GM12878 (cell line): ENCODE measurements around the gene ATXN1. TPM values are rescaled to one million over a fixed set of nuclear protein-coding genes. Genes with fewer than 3 reads are reported as not detected.
A peak's percentile ranks its signal among the peaks of the same experiment; 100 is the strongest.

Source experiments
- BCL11A ChIP-seq: IDR thresholded peaks from 2 replicates; pipeline ENCODE4 v1.6.1; 2011; ENCODE audit warnings: low read depth, low read length
- CBFB ChIP-seq: IDR thresholded peaks from 2 replicates; pipeline ENCODE4 v1.6.1; 2016; ENCODE audit warnings: antibody characterized with exemption, low read depth
- CHD1 ChIP-seq: IDR thresholded peaks from 2 replicates; pipeline ENCODE4 v1.6.1; 2012; ENCODE audit warnings: low read depth, low read length, improper control_type of control experiment
- DPF2 ChIP-seq: fragments of 450-650 bp; IDR thresholded peaks from 2 replicates; pipeline ENCODE4 v1.6.1; 2017; ENCODE audit warnings: mild to moderate bottlenecking
- ESRRA ChIP-seq: IDR thresholded peaks from 2 replicates; pipeline ENCODE4 v1.6.1; 2012; ENCODE audit warnings: mild to moderate bottlenecking, low read length, improper control_type of control experiment
- ETV6 ChIP-seq, 2 experiments: fragments of 450-650 bp in 1 of 2; IDR thresholded peaks in 1 of 2; conservative IDR thresholded peaks in 1 of 2; 2 replicates each; pipeline ENCODE4 v1.6.1; 2014; ENCODE audit warnings: antibody characterized with exemption in 1 of 2, borderline replicate concordance in 1 of 2, low read depth in 1 of 2, mild to moderate bottlenecking in 1 of 2, moderate library complexity in 1 of 2
- HSF1 ChIP-seq: fragments of 150-350 bp; IDR thresholded peaks from 2 replicates; pipeline ENCODE4 v1.6.1; 2014; ENCODE audit warnings: mild to moderate bottlenecking, low read depth, low read length
- NFXL1 ChIP-seq: fragments of 450-650 bp; IDR thresholded peaks from 2 replicates; pipeline ENCODE4 v1.6.1; 2017; ENCODE audit warnings: antibody characterized with exemption, mild to moderate bottlenecking, borderline replicate concordance
- PKNOX1 ChIP-seq: fragments of 450-650 bp; IDR thresholded peaks from 2 replicates; pipeline ENCODE4 v1.6.1; 2016; ENCODE audit warnings: mild to moderate bottlenecking
- POLR2A ChIP-seq: IDR thresholded peaks from 2 replicates; pipeline ENCODE4 v1.6.1; 2011; ENCODE audit warnings: low read depth, mild to moderate bottlenecking, low read length
- POU2F2 ChIP-seq: IDR thresholded peaks from 3 replicates; pipeline ENCODE4 v1.6.1; 2011; ENCODE audit warnings: low read depth, mild to moderate bottlenecking, low read length, borderline replicate concordance
- RELA ChIP-seq: fragments of 450-650 bp; IDR thresholded peaks from 2 replicates; pipeline ENCODE4 v1.8.0; 2014; ENCODE audit warnings: borderline replicate concordance; ENCODE audit not compliant: partially characterized antibody
- STAT3 ChIP-seq: IDR thresholded peaks from 2 replicates; pipeline ENCODE4 v1.6.1; 2011; ENCODE audit warnings: low read depth, low read length, improper control_type of control experiment
- SUZ12 ChIP-seq: fragments of 200-600 bp; sonication (generic); IDR thresholded peaks from one replicate; pipeline ENCODE4 v1.6.1; 2018; ENCODE audit warnings: antibody characterized with exemption, mild to moderate bottlenecking; ENCODE audit not compliant: unreplicated experiment
- TCF3 ChIP-seq: IDR thresholded peaks from 2 replicates; pipeline ENCODE4 v1.6.1; 2012; ENCODE audit warnings: low read depth, mild to moderate bottlenecking, low read length, borderline replicate concordance; ENCODE audit not compliant: insufficient read depth
- TCF7 ChIP-seq: IDR thresholded peaks from 2 replicates; pipeline ENCODE4 v1.6.1; 2014; ENCODE audit warnings: antibody characterized with exemption, borderline replicate concordance
- YY1 ChIP-seq: IDR thresholded peaks from 2 replicates; pipeline ENCODE4 v1.6.1; 2011; ENCODE audit warnings: low read depth, mild to moderate bottlenecking, low read length
- ZBED1 ChIP-seq: IDR thresholded peaks from 2 replicates; pipeline ENCODE4 v1.6.1; 2016; ENCODE audit warnings: borderline replicate concordance
- ZBTB11 ChIP-seq: fragments of 450-650 bp; formaldehyde crosslinking; IDR thresholded peaks from 2 replicates; pipeline ENCODE4 v1.5.0; 2022; ENCODE audit warnings: mild to moderate bottlenecking, missing genetic modification characterization
- ZNF384 ChIP-seq: IDR thresholded peaks from 2 replicates; pipeline ENCODE4 v1.6.1; 2012; ENCODE audit warnings: low read depth, mild to moderate bottlenecking, low read length, improper control_type of control experiment, borderline replicate concordance
- polyA plus RNA-seq, 11 experiments: library from polyadenylated mRNA; depleted of rRNA in 4 of 11; unstranded in 6 of 11; stranded (reverse) in 5 of 11; fragments of >200 nt; fragmentation: Nextera tagmentation in 4 of 11; fragmentation: Illumina TruSeq in 1 of 11; extraction: Ambion mirVana in 4 of 11; extraction: Trizol in 1 of 11; gene quantifications; 1 replicate in 1 of 11; 2 replicates in 10 of 11; pipeline versions ENCODE4 v1.2.1 to v1.2.3, GENCODE V29; 2011 to 2016; ENCODE audit warnings: inconsistent platforms in 2 of 11, missing spikeins in 2 of 11, low read depth in 1 of 11
- total RNA-seq, 4 experiments: library from RNA; depleted of rRNA in 3 of 4; stranded (reverse); fragments of >200 nt in 3 of 4; fragmentation: Illumina TruSeq in 1 of 4; extraction: Trizol in 1 of 4; gene quantifications; 2 replicates each; pipeline versions ENCODE4 v1.2.1 to v1.2.3, GENCODE V29; 2013 to 2021
- TF ChIP-seq, protein P1 (sequence below): IDR thresholded peaks from 2 replicates; pipeline ENCODE4 v1.6.1; 2011; ENCODE audit warnings: low read depth, mild to moderate bottlenecking, low read length, moderate library complexity, borderline replicate concordance; ENCODE audit errors: extremely low read depth
- TF ChIP-seq, protein P2 (sequence below): fragments of 450-650 bp; conservative IDR thresholded peaks from 2 replicates; pipeline ENCODE4 v1.6.1; 2017; ENCODE audit warnings: mild to moderate bottlenecking, moderate library complexity

ATXN1 gene
- total and polyA plus RNA-seq, 10 of the 15 experiments (the other 5 are each of a cell fraction or from before 2014, with no cell fraction given) = 12.2 to 51.2 (median 20.5) TPM

DNA sequence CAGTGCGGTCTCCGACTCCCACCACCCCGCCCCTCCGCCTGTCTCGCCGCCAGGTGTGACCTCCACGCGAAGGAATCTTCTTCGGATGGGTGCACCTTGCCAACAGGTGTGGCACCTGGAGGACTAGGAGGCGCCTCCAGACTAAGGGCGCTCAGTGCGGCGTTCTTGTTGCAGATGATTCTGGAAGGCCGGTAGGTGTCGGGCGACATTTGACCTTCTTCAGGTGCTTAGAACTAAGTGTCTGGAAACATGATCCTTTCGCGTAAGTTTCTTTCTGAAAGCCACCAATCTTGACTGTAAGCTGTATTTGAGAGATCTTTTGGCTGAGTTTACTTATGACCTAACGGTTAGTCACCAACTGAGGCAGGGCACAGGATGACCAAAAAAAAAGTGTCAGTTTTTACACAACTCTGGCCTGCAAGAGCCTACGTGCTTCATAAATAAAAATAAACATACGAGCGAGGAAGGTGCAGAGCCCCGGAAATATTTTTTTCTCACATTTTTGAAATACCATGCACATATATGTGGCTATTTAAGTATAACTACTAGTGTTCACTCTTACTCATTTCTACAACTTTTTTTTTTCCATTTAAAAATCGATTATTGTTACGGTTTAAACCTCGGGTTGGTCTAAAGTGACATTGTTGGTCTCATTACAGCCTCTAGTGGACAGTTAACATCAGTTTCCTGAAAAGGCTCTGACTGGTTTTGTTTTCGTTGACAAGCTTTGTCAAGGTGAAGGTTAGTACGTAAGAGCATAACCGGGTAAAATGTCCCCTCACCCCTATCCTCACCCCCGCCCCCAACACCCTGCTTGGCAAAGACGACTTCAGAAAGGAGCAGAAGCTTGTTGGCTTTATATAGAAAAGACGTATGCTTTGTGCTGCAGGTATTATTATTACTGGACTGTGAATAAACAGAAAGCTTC lies 1.6 kb upstream of the ATXN1 start (continued):
- TF ChIP-seq ZBTB11 (CRISPR knock-in tag) (no peak), SUZ12 (no peak), ZBED1 (no peak), ZNF384 (peak; percentile 57; the same call in 1 of the 2 replicates), PKNOX1 (peak; percentile 36; the same call in 1 of the 2 replicates), CHD1 (no peak), YY1 (no peak), DPF2 (no peak), POU2F2 (no peak), BCL11A (no peak), HSF1 (no peak), CBFB (no peak), POLR2A (no peak), ETV6 (conservative IDR thresholded peaks at IDR 0.05 in 1 of 2, IDR thresholded peaks at IDR 0.05 in 1 of 2; ENCODE audit: borderline replicate concordance in 1 of 2, low read depth in 1 of 2) (no peak), TCF3 (no peak), ESRRA (no peak), RELA (no peak), NFXL1 (no peak), TCF7 (no peak), STAT3 (no peak)
- TF ChIP-seq, protein P1, sequence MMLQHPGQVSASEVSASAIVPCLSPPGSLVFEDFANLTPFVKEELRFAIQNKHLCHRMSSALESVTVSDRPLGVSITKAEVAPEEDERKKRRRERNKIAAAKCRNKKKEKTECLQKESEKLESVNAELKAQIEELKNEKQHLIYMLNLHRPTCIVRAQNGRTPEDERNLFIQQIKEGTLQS = no peak
- TF ChIP-seq, protein P2, sequence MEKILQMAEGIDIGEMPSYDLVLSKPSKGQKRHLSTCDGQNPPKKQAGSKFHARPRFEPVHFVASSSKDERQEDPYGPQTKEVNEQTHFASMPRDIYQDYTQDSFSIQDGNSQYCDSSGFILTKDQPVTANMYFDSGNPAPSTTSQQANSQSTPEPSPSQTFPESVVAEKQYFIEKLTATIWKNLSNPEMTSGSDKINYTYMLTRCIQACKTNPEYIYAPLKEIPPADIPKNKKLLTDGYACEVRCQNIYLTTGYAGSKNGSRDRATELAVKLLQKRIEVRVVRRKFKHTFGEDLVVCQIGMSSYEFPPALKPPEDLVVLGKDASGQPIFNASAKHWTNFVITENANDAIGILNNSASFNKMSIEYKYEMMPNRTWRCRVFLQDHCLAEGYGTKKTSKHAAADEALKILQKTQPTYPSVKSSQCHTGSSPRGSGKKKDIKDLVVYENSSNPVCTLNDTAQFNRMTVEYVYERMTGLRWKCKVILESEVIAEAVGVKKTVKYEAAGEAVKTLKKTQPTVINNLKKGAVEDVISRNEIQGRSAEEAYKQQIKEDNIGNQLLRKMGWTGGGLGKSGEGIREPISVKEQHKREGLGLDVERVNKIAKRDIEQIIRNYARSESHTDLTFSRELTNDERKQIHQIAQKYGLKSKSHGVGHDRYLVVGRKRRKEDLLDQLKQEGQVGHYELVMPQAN = no peak; the same call in 1 of the 2 replicates
